B cell (primary cell): ENCODE measurements around the gene HOXB3. TPM values are rescaled to one million over a fixed set of nuclear protein-coding genes. Genes with fewer than 3 reads are reported as not detected.

ENCODE experiments used
- ATAC-seq: fragments of 200-7000 bp; cut with Tn5 transposase; one replicate; pipeline ENCODE4 v1.10.0; 2021; ENCODE audit warnings: low read depth, mild to moderate bottlenecking, moderate number of reproducible peaks, moderate library complexity
- CTCF ChIA-PET: fragments of 350-600 bp; sonication (Branson Sonifier 250); formaldehyde crosslinking; loops from one replicate; lab custom pipeline; 2021; ENCODE audit warnings: antibody characterized with exemption, inconsistent platforms; lab: Charles Lee
- POLR2A ChIA-PET: fragments of 350-600 bp; sonication (Branson Sonifier 250); formaldehyde crosslinking; loops from one replicate; lab custom pipeline; 2021; ENCODE audit warnings: antibody characterized with exemption; lab: Charles Lee
- DNase-seq: peaks from one replicate; pipeline ENCODE4 v3.0.0; 2013
- H2AFZ ChIP-seq: 2 replicates; pipeline ENCODE4 v1.6.1; 2012; ENCODE audit warnings: mild to moderate bottlenecking, low read depth, low read length; ENCODE audit not compliant: insufficient read depth, poor library complexity, severe bottlenecking
- H3K27ac ChIP-seq, 2 donors: 1 replicate in 1 of 2; 2 replicates in 1 of 2; pipeline ENCODE4 v1.5.1; 2012 to 2013; ENCODE audit warnings: low read length in 2 of 2, mild to moderate bottlenecking in 2 of 2, moderate library complexity in 1 of 2
- H3K27me3 ChIP-seq, 4 experiments: fragments of 200-600 bp in 1 of 4; sonication (generic) in 1 of 4; replicated peaks in 1 of 4; 1 replicate in 2 of 4; 2 replicates in 2 of 4; pipeline versions ENCODE4 v1.6.1 to v1.7.0; 2013 to 2016; ENCODE audit warnings: low read length in 3 of 4, mild to moderate bottlenecking in 2 of 4, mixed read lengths in 1 of 4, moderate library complexity in 1 of 4; ENCODE audit not compliant: insufficient read depth in 4 of 4, control insufficient read depth in 3 of 4; ENCODE audit errors: control extremely low read depth in 1 of 4
- H3K36me3 ChIP-seq, 2 experiments: replicated peaks in 1 of 2; 1 replicate in 1 of 2; 2 replicates in 1 of 2; pipeline versions ENCODE4 v1.6.1 to v1.7.1; 2013; ENCODE audit warnings: low read length in 1 of 2; ENCODE audit not compliant: insufficient read depth in 2 of 2, control insufficient read depth in 1 of 2; ENCODE audit errors: control extremely low read depth in 1 of 2, extremely low read depth in 1 of 2
- H3K4me1 ChIP-seq, 2 donors: fragments of 200-600 bp in 1 of 2; sonication (generic) in 1 of 2; 1 replicate in 1 of 2; 2 replicates in 1 of 2; pipeline versions ENCODE4 v1.5.1 to v1.6.1; 2013 to 2017; ENCODE audit warnings: low read length in 2 of 2; ENCODE audit not compliant: control insufficient read depth in 2 of 2, insufficient read depth in 2 of 2
- H3K4me2 ChIP-seq: replicated peaks from 2 replicates; pipeline ENCODE3; 2012; ENCODE audit warnings: mild to moderate bottlenecking, low read depth, low read length; ENCODE audit not compliant: poor library complexity, severe bottlenecking
- H3K4me3 ChIP-seq, 5 experiments: fragments of 200-600 bp in 1 of 5; sonication (generic) in 1 of 5; 1 replicate in 3 of 5; 2 replicates in 2 of 5; pipeline versions ENCODE4 v1.5.1 to v1.7.0; 2011 to 2016; ENCODE audit warnings: low read length in 4 of 5, mild to moderate bottlenecking in 4 of 5, low read depth in 2 of 5, control low read depth in 1 of 5, moderate library complexity in 1 of 5; ENCODE audit not compliant: insufficient read depth in 1 of 5; ENCODE audit errors: control extremely low read depth in 1 of 5, extremely low read depth in 1 of 5
- H3K79me2 ChIP-seq: fragments of 200-600 bp; sonication (generic); one replicate; pipeline ENCODE4 v1.6.0; 2016; ENCODE audit warnings: low read length; ENCODE audit not compliant: control insufficient read depth, insufficient read depth
- H3K9ac ChIP-seq: fragments of 200-600 bp; sonication (generic); 2 replicates; pipeline ENCODE4 v1.6.1; 2017; ENCODE audit warnings: mild to moderate bottlenecking, low read length, moderate library complexity
- H3K9me3 ChIP-seq, 3 donors: one replicate each; pipeline versions ENCODE4 v1.6.1 to v1.7.1; 2013; ENCODE audit warnings: low read length in 2 of 3; ENCODE audit not compliant: control insufficient read depth in 2 of 3, insufficient read depth in 1 of 3; ENCODE audit errors: control extremely low read depth in 1 of 3
- H4K20me1 ChIP-seq: 2 replicates; pipeline ENCODE4 v1.6.0; 2012; ENCODE audit warnings: mild to moderate bottlenecking, low read length; ENCODE audit not compliant: insufficient read depth, control insufficient read depth, poor library complexity, severe bottlenecking
- H3K27ac Mint-ChIP-seq: one replicate; pipeline ENCODE4 v1.8.0; 2021; ENCODE audit warnings: mixed read lengths
- H3K27me3 Mint-ChIP-seq: one replicate; pipeline ENCODE4 v1.8.0; 2021; ENCODE audit warnings: mixed read lengths
- H3K4me1 Mint-ChIP-seq: one replicate; pipeline ENCODE4 v1.8.0; 2021; ENCODE audit warnings: mixed read lengths
- H3K4me3 Mint-ChIP-seq: one replicate; pipeline ENCODE4 v1.8.0; 2021; ENCODE audit warnings: mixed read lengths
- H3K9me3 Mint-ChIP-seq: one replicate; pipeline ENCODE4 v1.8.0; 2022; ENCODE audit warnings: mixed read lengths; ENCODE audit not compliant: insufficient read depth
- EZH2 ChIP-seq: IDR thresholded peaks from 2 replicates; pipeline ENCODE4 v1.6.1; 2012; ENCODE audit warnings: borderline replicate concordance, low read depth, mild to moderate bottlenecking, moderate library complexity, low read length; ENCODE audit not compliant: insufficient read depth, poor library complexity, severe bottlenecking
- WGBS: methylation state at CpG from one replicate; pipeline ENCODE4 v1.1.5; 2013; ENCODE audit warnings: missing lambda C conversion rate; ENCODE audit not compliant: insufficient coverage; 5-methylcytosine and 5-hydroxymethylcytosine counted together
- intact Hi-C: fragments of 100-400 bp; cut with micrococcal nuclease; formaldehyde crosslinking; loops from one replicate; pipeline ENCODE4 v1.10.0; 2022
- polyA plus RNA-seq: library from polyadenylated mRNA; depleted of rRNA; stranded (reverse); fragments of >200 nt; gene quantifications from 2 replicates; pipeline ENCODE4 v1.2.3, GENCODE V29; 2012
- total RNA-seq, 2 donors: library from RNA; stranded (reverse); fragments of 120-200 nt in 1 of 2; gene quantifications; 1 replicate in 1 of 2; 2 replicates in 1 of 2; pipeline versions ENCODE4 v1.2.3 to v1.2.4, GENCODE V29; 2013 to 2022
- TF ChIP-seq, protein P1 (sequence below): fragments of 200-600 bp; IDR thresholded peaks from one replicate; pipeline ENCODE4 v1.8.0; 2022; ENCODE audit warnings: antibody characterized with exemption, mild to moderate bottlenecking

The HOXB3 gene
- total and polyA plus RNA-seq, 2 donors (not counting 1 experiment from before 2014, with no cell fraction given) = 3.0 to 4.0 TPM

GRCh38 chr17:48583708-48584222 lies 6.3 kb downstream of the HOXB3 start:
- no peak for DNase-seq
- no peak overlapping the region for H3K27ac ChIP-seq
- Mint-ChIP-seq H3K4me3 (no peak overlapping the region), H3K27me3 (peaks cover 94% of the 10 kb centered on the region), H3K4me1 (peaks cover 49% of the 10 kb centered on the region), H3K27ac (no peak overlapping the region), H3K9me3 (no peaks in the 10 kb centered on the region)
- peaks cover 4% of the 10 kb centered on the region for H4K20me1 ChIP-seq
- no peaks in the 10 kb centered on the region for H3K36me3 ChIP-seq
- H2AFZ ChIP-seq = no peak overlapping the region
- H3K4me1 ChIP-seq = peaks cover 50 to 60% of the 10 kb centered on the region in 2 donors
- intact Hi-C loops = no loop called here
- no CpG with 5 or more reads among the region's 3 CpGs for WGBS
- H3K27me3 ChIP-seq = peaks cover 0 to 99% (median 90%) of the 10 kb centered on the region in 4 experiments
- no peak for TF ChIP-seq EZH2
- TF ChIP-seq, protein P1, sequence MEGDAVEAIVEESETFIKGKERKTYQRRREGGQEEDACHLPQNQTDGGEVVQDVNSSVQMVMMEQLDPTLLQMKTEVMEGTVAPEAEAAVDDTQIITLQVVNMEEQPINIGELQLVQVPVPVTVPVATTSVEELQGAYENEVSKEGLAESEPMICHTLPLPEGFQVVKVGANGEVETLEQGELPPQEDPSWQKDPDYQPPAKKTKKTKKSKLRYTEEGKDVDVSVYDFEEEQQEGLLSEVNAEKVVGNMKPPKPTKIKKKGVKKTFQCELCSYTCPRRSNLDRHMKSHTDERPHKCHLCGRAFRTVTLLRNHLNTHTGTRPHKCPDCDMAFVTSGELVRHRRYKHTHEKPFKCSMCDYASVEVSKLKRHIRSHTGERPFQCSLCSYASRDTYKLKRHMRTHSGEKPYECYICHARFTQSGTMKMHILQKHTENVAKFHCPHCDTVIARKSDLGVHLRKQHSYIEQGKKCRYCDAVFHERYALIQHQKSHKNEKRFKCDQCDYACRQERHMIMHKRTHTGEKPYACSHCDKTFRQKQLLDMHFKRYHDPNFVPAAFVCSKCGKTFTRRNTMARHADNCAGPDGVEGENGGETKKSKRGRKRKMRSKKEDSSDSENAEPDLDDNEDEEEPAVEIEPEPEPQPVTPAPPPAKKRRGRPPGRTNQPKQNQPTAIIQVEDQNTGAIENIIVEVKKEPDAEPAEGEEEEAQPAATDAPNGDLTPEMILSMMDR = no peak
- ATAC-seq = no peak
- no peak overlapping the region for H3K4me3 ChIP-seq
- no peak overlapping the region for H3K4me2 ChIP-seq
- ChIA-PET CTCF (interaction anchor here (0.9 to 2.2 kb wide), 3 partner anchors 29 to 248 kb away, joined by 4 to 20 read pairs (median 4); no protein-coding TSS in a partner anchor), POLR2A (no interaction called here)
- H3K79me2 ChIP-seq = no peaks in the 10 kb centered on the region
- H3K9me3 ChIP-seq = peaks cover 0 to 27% (median 0%) of the 10 kb centered on the region in 3 donors
- H3K9ac ChIP-seq = no peak overlapping the region

DNA sequence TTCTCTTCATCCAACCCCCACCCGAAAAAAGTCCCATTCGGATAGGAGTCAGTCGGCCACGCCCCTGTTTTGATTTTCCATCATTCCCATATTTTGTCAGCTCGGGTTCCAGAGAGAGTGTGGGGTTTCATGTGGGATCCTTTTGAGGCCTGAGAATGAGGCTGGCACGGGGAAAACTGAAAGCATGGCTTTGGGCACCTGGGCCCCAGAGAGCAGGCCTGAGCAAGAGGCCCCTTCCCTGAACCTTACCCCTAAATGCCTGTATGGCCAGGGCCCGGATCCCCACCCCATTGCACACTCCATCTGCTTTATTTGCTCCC lies 7.3 kb downstream of the HOXB3 start:
- peaks cover 0 to 93% (median 81%) of the 10 kb centered on the region in 4 experiments for H3K27me3 ChIP-seq
- peak overlapping the region; percentile 90 for H3K4me2 ChIP-seq
- no peaks in the 10 kb centered on the region for H3K36me3 ChIP-seq
- intact Hi-C loops = no loop called here
- WGBS = 35% methylated on average over 3 of the region's 7 CpGs
- H3K27me3 Mint-ChIP-seq = peaks cover 88% of the 10 kb centered on the region
- peaks cover 0 to 29% (median 0%) of the 10 kb centered on the region in 3 donors for H3K9me3 ChIP-seq
- POLR2A ChIA-PET = interaction anchor here (0.6 kb wide), 1 partner anchor 231 kb away, joined by 4 read pairs; no protein-coding TSS in a partner anchor
- ATAC-seq (no peak), DNase-seq (peak; percentile 18)
- H2AFZ ChIP-seq = no peak overlapping the region
- CTCF ChIA-PET = interaction anchor here (1.1 to 2.2 kb wide), 5 partner anchors 30 to 278 kb away, joined by 3 to 20 read pairs (median 3); no protein-coding TSS in a partner anchor
- H4K20me1 ChIP-seq = peaks cover 4% of the 10 kb centered on the region
- no peak overlapping the region for H3K27ac Mint-ChIP-seq
- H3K79me2 ChIP-seq = no peaks in the 10 kb centered on the region
- H3K4me3 Mint-ChIP-seq = peak overlapping the region; percentile 82
- no peak overlapping the region for H3K27ac ChIP-seq
- H3K4me1 ChIP-seq = peaks cover 53 to 62% of the 10 kb centered on the region in 2 donors
- H3K4me1 Mint-ChIP-seq = peaks cover 51% of the 10 kb centered on the region
- peak overlapping the region in 1 of 5 experiments; percentile 59 for H3K4me3 ChIP-seq
- H3K9me3 Mint-ChIP-seq = no peaks in the 10 kb centered on the region
- no peak overlapping the region for H3K9ac ChIP-seq
- TF ChIP-seq EZH2 = no peak
- TF ChIP-seq, protein P1 = no peak
